Ecto neural progenitor cell (in vitro differentiated cells): ENCODE data around the gene AP1S1.
"Not testable (repeated sequence)": the region's sequence is repeated elsewhere in the genome, so short reads cannot be mapped to it uniquely, and the experiment has no call there.

Experiments
- DNase-seq: peaks from one replicate; pipeline ENCODE4 v3.0.0-alpha.2; 2018; ENCODE audit warnings: low spot score

AP1S1 gene

GRCh38 chr7:101153969-101154692 lies at the start of gene AP1S1:
Gene AP1S1 (plus strand): TSS chr7:101154476. CDS start chr7:101154515, 39 bp downstream.
- DNase-seq, result peak; percentile 98

- no peak for DNase-seq
These were observed 49.5 kb upstream of the AP1S1 start for GRCh38 chr7:101104799-101105198.

GRCh38 chr7:101105248-101105647 lies 49.0 kb upstream of the AP1S1 start:
- DNase-seq, result not testable (repeated sequence)

- no peak for DNase-seq
These were observed 47.9 kb upstream of the AP1S1 start for GRCh38 chr7:101106386-101106785.

- no peak for DNase-seq
These were observed 45.9 kb upstream of the AP1S1 start for GRCh38 chr7:101108330-101108857.

GRCh38 chr7:101108961-101109360 lies 45.3 kb upstream of the AP1S1 start:
- no peak for DNase-seq

- DNase-seq, result no peak
These were observed 44.9 kb upstream of the AP1S1 start for GRCh38 chr7:101109368-101109767.

GRCh38 chr7:101111261-101111660 lies 43.0 kb upstream of the AP1S1 start:
- no peak for DNase-seq

GRCh38 chr7:101112233-101112632 lies 42.0 kb upstream of the AP1S1 start:
- DNase-seq, result no peak

GRCh38 chr7:101113140-101113539 lies 41.1 kb upstream of the AP1S1 start:
- not testable (repeated sequence) for DNase-seq

GRCh38 chr7:101113836-101114235 lies 40.4 kb upstream of the AP1S1 start:
- DNase-seq, result no peak

GRCh38 chr7:101114492-101114891 lies 39.8 kb upstream of the AP1S1 start:
- no peak for DNase-seq

GRCh38 chr7:101115215-101115614 lies 39.1 kb upstream of the AP1S1 start:
- no peak for DNase-seq

GRCh38 chr7:101116898-101117297 lies 37.4 kb upstream of the AP1S1 start:
- DNase-seq, result no peak

GRCh38 chr7:101118856-101119255 lies 35.4 kb upstream of the AP1S1 start:
- no peak for DNase-seq

GRCh38 chr7:101119876-101120275 lies 34.4 kb upstream of the AP1S1 start:
- DNase-seq, result no peak

- DNase-seq, result no peak
These were observed 34.0 kb upstream of the AP1S1 start for GRCh38 chr7:101120315-101120714.

- not testable (repeated sequence) for DNase-seq
These were observed 32.7 kb upstream of the AP1S1 start for GRCh38 chr7:101121631-101121990.

- DNase-seq, result no peak
These were observed 32.0 kb upstream of the AP1S1 start for GRCh38 chr7:101121991-101122932.

GRCh38 chr7:101122933-101123702 lies 31.2 kb upstream of the AP1S1 start:
- no peak for DNase-seq

- no peak for DNase-seq
These were observed 30.6 kb upstream of the AP1S1 start for GRCh38 chr7:101123703-101124068.

GRCh38 chr7:101124376-101125056 lies 29.8 kb upstream of the AP1S1 start:
- DNase-seq, result no peak
